ENCODE measurements around the gene MIDN.

MIDN gene

DNA sequence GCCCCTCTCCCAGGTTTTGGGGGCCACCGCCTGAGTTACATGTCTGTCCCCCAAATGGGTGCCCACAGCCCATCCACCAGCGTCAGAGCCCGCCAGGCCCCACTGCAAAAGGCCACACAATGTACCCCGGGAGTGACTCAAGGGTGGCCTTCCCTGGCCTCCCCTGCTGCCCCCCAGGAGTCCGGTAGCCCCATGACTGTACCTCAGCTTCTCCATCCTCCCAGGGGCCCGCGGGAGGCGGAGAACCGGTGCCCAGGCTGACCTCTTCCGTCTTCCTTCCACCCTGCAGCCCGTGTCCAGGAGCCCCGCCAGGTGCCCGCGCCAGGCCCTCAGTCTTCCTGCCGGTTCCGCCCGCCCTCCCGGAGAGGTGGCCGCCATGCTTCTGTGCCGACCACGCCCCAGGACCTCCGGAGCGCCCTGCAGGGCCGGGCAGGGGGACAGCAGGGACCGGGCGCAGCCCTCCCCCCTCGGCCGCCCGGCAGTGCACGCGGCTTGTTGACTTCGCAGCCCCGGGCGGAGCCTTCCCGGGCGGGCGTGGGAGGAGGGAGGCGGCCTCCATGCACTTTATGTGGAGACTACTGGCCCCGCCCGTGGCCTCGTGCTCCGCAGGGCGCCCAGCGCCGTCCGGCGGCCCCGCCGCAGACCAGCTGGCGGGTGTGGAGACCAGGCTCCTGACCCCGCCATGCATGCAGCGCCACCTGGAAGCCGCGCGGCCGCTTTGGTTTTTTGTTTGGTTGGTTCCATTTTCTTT, 20.9 kb upstream of the MIDN start:
- Mint-ChIP-seq H3K27ac (no peak overlapping the region), H3K9me3 (no peaks in the 10 kb centered on the region)

DNA sequence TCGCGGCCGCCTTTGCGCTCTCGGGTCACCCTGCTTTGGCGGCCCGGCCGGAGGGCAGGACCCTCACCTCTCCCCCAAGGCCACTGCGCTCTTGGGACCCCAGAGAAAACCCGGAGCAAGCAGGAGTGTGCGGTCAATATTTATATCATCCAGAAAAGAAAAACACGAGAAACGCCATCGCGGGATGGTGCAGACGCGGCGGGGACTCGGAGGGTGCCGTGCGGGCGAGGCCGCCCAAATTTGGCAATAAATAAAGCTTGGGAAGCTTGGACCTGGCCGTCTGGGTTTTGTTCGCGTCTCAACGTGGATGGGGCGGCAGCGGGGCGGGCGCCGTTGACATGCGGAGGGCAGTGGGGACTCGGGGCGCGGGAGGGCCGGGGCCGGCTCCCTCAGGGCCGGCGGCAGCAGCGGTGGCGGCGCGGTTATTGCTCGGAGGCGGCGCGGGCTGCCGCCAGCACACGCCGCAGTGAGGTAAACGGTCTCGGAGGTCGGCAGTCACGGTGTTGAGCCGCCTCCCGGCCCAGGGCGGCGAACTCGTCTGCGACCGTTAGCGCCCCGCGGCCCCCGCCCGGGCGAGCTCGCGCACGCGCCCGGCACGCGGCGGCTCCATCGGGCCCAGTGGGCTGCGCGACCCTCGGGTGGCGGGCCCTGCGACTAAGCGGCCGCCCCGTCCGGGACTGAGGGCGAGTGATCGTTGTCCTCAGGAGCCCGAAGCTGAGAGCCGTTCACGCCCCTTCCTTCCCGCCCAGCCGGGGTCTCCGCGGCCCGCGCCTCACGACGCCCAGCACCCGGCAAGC, 20.0 kb upstream of the MIDN start:
- Mint-ChIP-seq H3K27ac (no peak overlapping the region), H3K4me3 (no peak overlapping the region), H3K4me1 (no peaks in the 10 kb centered on the region), H3K27me3 (no peaks in the 10 kb centered on the region), H3K9me3 (no peaks in the 10 kb centered on the region), H3K36me3 (no peaks in the 10 kb centered on the region)

More for the DNA sequence above, 20.9 kb upstream of the MIDN start:
- Mint-ChIP-seq H3K4me1 (no peaks in the 10 kb centered on the region), H3K36me3 (no peaks in the 10 kb centered on the region), H3K27me3 (no peaks in the 10 kb centered on the region), H3K4me3 (no peak overlapping the region)

DNA sequence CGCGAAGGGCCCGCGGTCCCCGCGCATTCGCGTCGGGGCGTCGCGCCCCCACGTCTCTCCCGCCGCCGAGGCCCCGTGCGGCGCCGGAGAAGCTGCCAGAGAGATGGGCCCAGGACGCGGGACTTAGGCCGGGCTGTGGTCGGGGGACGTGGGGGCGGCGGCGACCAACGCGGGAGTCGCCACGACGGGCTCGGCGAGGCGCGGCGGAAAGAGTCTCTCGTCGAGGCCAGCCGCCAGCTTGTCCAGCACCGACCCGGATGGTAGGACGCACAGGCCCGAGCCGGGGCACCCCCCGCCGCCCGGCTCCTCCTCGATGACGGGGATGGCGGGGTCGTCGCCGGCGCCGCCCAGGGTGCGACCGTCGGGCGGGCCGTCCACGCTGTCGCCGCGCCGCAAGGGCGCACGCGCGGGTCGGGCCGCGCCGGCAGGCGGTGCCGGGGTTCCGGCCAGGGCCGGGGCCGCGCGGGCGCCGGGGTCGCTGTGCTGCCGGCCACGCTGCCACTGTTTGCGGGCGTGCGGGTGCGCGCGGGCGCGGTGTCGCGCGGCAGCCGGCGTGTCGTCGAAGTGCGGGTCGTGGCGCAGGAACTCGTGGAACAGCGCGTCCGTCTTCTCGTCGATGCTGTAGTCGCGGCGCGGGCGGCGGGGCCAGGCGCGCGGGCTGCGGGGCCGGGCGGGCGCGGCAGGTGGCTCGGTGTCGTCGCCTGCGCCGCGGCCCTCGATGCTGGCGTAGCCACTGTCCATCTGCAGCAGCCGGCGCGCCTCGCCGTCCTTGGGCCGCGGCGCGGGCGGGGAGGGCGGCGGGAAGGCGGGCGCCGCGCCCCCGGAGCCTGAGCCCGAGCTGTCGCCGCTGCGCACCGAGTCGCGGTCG, 19.1 kb upstream of the MIDN start:
- H3K27me3 Mint-ChIP-seq = no peaks in the 10 kb centered on the region
- H3K9me3 Mint-ChIP-seq = no peaks in the 10 kb centered on the region
- H3K36me3 Mint-ChIP-seq = no peaks in the 10 kb centered on the region
- H3K27ac Mint-ChIP-seq = no peak overlapping the region
- no peaks in the 10 kb centered on the region for H3K4me1 Mint-ChIP-seq
- no peak overlapping the region for H3K4me3 Mint-ChIP-seq

DNA sequence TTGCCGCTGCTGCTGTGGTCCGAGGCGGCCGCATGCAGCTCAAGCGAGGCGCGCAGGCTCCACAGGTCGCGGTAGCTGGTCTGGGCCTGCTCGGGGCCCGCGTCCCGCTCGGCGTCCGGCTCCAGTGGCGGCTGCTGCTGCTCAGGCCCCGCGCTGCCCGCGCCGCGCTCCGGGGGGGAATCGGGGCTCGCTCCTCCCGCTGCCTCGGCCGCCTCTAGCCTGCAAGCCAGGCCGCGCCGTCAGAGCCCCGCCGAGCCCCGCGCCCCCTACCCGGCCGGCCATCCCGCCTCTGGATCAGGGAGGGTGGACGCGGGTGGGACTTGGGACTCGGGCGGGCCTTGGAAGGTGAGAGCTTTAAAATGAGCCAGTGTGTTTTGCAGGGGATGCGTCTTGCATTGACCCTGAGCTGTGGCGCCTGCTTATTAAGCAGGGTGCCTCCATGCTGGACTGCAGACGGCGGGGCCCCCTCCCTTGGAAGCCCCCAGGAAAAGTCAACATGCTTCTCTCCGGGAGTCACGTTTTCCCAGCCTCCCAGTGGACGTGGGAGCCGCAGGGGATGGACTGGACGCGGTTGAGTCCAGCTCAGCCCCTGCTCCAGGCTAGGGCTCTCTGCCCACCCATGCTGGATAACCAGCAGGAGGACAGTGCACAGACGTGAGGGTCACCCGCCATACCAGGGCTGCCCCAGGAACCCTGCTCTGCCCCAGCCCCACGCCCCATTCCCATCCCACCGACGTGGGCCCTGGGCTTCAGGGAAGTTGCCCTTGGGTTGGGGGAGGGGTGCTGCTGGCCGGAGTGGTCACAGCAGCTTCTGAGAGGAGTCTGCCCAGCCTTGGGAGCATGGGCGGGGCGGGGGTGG, 18.2 kb upstream of the MIDN start:
- H3K27ac Mint-ChIP-seq = no peak overlapping the region
- H3K4me3 Mint-ChIP-seq = no peak overlapping the region
- no peaks in the 10 kb centered on the region for H3K4me1 Mint-ChIP-seq

DNA sequence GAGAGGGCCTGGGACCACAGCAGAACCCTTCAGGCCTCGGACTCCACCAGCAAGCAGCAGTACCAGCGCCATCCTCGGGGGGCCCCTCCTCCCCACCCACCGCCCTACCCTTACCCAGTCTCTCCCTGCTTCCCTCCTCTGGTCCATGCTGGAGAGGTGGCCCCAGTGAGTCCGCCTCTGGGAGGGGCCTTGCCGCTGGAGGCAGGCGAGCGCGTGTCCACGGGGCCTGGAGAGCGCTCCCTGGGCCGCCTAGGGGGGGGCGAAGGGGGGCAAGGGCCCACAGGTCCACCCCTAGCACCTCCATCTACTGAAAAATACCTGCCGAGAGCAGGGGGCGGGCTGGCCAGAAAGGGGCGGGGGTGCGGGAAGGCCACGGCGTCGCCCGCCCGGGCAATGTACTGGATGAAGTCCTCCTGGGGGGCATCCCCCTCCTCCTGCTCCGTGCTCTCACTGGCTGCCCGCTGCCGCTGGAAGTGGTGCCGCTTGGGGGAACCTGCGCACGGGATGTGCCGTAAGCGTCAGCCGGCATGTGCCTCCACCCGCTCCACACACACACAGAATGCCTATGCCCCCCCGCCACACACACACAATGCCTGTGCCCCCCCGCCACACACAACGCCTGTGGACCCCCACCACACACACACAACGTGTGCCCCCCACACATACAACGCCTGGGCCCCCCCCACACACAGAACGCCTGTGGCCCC, 17.4 kb upstream of the MIDN start:
- Mint-ChIP-seq H3K4me1 (no peaks in the 10 kb centered on the region), H3K27me3 (no peaks in the 10 kb centered on the region), H3K27ac (no peak overlapping the region), H3K36me3 (no peaks in the 10 kb centered on the region), H3K9me3 (no peaks in the 10 kb centered on the region), H3K4me3 (no peak overlapping the region)

More for the DNA sequence above, 18.2 kb upstream of the MIDN start:
- no peaks in the 10 kb centered on the region for H3K27me3 Mint-ChIP-seq
- H3K9me3 Mint-ChIP-seq = no peaks in the 10 kb centered on the region
- no peaks in the 10 kb centered on the region for H3K36me3 Mint-ChIP-seq

DNA sequence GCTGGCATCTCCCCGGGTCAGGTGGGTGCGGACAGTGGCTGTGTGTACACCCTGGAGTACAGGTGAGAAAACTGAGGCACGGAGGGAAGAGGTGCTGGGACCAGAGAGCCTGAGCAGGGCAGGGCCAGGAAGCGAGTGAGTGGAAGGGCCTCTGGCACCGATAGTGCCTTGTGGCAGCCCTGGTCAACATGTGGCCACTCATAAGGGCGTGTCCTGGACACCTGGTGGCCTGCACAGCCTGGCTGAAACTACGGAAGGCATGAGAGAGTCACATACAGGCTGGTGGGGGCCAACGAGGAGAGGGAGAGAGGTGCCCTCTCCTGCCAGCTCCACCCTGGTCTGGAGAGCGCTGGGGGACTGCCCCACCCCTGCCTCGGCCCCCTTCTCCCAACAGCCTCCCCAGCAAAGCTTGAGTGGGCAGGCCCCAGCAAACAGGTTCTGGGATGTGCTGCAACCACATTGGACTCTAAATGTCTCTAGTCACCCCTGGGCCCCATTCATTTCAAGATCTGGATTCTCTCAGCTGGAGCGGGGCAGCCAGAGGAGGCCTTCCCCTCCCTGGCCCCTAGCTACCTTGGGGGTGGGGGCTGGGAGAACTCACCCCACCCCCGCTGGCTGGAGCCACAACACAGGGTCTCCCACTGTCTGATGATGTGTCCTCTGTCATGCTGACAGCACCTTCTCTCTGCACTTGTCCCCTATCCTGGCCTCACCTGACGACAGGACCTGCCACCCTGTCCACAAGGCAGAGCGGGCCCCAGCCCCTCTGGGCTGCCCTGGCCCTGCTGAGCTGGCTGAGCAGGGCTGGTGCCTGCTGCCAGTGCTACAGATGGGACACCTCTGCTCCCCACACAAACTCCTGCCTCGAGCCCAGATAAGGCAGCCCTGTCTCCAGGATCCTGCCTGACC, 16.4 kb upstream of the MIDN start:
- Mint-ChIP-seq H3K4me3 (no peak overlapping the region), H3K4me1 (no peaks in the 10 kb centered on the region), H3K36me3 (no peaks in the 10 kb centered on the region), H3K9me3 (no peaks in the 10 kb centered on the region), H3K27me3 (no peaks in the 10 kb centered on the region), H3K27ac (no peak overlapping the region)

DNA sequence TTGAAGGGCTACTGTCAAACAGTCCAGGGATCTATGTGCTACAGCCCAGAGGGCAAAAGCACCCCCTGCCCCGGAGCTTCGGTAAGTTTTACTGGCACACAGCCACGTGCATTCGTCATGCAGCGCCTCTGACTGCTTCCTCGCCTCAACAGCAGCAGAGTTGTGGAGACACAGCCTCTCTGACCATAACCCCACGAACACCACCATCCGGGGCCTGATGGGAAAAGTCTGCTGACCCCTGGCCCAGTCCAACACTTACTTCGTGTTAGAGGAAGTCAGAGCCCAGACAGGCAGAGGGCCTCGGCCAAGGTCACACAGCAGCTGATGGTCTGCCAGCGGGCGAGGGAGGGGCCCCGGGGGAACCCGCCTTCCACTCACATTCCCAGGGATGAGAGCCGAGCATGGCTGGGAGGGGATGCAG, 15.7 kb upstream of the MIDN start:
- Mint-ChIP-seq H3K4me3 (no peak overlapping the region), H3K27ac (no peak overlapping the region), H3K27me3 (no peaks in the 10 kb centered on the region), H3K9me3 (no peaks in the 10 kb centered on the region), H3K36me3 (no peaks in the 10 kb centered on the region), H3K4me1 (no peaks in the 10 kb centered on the region)

DNA sequence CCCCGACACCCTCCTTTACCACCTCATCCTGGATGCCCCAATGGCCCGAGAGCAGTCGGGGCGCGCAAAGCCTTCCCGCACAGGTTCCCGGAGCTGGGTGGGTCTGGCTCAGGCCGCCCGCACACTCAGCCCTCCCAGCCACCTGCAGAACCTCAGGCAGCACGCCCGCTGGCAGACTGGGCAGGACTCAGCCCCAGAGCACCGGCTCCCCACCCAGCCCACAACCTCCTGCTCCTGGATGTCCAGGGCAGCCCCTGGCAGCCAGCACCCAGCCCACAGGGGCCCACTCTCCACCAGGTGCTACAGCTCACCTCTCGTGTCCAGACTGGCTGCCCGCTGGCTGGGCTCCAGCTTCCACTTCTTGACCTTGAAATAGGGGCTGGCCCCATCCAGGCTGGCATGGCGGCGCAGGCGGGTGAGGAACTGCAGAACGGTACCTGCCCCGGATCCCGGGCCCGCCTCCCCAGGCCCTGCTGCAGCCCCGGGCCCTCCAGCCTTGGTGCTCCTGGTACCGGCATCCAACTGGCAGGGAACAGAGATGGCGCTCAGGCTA, 15.2 kb upstream of the MIDN start:
- Mint-ChIP-seq H3K4me1 (peaks cover under 1% of the 10 kb centered on the region), H3K9me3 (no peaks in the 10 kb centered on the region), H3K36me3 (no peaks in the 10 kb centered on the region), H3K27ac (no peak overlapping the region), H3K27me3 (no peaks in the 10 kb centered on the region), H3K4me3 (no peak overlapping the region)

DNA sequence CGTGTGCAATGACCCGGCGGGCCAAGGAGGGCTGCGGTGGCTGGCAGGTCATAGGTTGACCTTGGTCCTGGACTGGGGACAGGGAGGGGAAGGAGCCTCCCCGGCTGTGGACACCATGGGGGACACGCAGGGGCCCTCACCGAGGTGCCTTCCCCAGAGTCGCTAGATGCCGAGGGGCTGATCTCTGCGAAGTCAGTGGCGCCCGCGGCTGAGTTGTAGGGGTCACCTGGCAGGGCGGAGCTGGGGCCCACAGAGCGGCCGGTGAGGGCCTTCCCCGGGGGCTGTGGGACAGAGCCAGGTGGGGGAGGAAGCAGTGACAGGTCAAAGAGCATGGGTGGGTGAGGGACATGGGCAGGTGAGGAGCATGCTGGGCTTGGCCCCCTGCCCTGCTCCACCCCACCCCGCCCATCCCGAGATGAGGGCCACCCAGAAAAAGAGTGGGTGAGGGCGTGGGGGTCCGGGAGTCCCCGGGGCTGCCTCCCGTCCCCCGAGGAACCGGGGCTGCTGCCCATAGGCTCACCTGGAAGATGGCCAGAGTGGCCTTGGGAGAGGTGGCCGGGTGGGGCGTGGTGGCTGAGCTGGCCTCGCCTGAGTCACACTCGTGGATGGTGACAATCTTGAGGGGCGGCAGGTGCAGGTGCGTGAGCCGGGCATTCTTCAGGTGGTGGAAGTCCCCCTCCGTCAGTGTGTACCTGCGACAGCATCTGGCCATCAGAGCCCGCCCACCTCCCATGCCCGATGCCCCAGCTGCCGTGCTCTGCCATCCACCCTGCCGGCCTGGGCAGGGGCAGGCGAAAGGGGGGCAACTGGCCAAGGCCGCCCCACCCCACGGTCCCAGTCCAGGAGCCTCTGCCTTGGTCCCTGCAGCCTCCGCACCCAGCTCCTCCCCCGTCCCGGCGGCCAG, 14.1 kb upstream of the MIDN start:
- H3K36me3 Mint-ChIP-seq = no peaks in the 10 kb centered on the region
- H3K27ac Mint-ChIP-seq = no peak overlapping the region
- no peaks in the 10 kb centered on the region for H3K9me3 Mint-ChIP-seq
- peaks cover 6% of the 10 kb centered on the region for H3K27me3 Mint-ChIP-seq
- peaks cover 9% of the 10 kb centered on the region for H3K4me1 Mint-ChIP-seq
- no peak overlapping the region for H3K4me3 Mint-ChIP-seq

DNA sequence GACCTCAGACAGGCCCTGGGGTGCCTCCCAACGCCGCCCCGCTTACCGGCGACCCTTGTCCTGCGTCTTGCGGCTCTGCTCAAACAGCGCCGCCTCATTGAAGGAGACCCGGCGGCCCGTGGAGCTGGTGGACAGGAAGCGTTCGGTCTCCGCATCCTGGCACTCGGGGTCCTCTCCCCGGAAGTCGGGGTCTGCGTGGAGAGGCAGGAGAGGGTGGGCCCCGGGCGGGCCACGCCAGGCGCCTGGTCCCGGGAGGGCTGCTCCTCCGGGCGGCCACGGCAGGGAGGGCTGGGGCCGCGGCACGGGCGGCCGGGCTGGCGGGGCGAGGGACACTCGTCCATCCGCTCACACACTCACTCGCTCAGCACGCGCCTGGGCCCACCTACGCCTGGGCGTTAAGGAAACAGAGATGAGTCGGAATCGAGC, 13.4 kb upstream of the MIDN start:
- H3K9me3 Mint-ChIP-seq = no peaks in the 10 kb centered on the region
- H3K27ac Mint-ChIP-seq = no peak overlapping the region
- peaks cover 6% of the 10 kb centered on the region for H3K27me3 Mint-ChIP-seq
- H3K36me3 Mint-ChIP-seq = no peaks in the 10 kb centered on the region
- H3K4me3 Mint-ChIP-seq = no peak overlapping the region
- peaks cover 9% of the 10 kb centered on the region for H3K4me1 Mint-ChIP-seq

DNA sequence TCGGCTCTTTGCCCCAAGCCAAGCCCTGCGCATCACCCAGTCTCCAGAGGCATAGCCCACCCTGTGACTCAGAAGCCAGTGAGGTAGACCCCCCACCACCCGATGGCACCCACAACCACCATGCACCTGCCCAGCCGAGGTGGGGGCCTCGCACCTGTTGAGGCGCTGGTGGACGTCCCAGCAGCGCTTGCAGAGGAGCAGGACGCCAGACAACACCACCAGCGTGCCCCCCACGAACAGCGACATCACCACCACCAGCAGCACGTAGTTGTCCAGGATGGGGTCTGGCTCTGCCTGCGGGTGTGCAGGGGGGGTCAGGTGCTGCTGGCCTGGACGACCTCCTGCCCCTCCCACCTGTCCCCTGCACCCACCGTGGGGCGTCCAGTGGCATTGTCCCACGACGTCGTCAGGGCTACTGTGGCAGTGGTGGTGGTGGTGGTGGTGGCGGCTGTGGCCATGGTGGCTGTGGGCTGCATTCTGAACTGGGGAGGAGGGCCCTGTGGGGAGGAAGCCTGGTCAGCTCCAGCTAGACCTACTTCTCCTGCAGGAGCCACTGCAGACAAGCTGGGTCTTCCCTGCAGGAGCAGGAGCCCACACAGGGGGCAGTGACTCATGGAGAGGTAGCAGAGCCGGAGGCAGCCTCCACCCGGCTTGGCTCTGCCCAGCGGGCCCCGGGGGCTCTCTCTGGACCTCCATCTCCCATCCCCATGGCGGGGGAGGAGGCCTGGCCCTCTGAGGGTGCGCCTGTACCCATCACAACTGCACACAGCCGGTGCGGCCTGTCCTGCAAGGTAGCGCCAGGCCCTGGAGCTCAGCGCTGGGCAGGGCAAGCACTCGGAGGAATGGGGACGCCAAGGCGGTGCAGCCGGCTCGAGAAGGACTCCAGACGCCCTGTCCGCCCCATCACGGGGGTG, 12.5 kb upstream of the MIDN start:
- Mint-ChIP-seq H3K27me3 (peaks cover 6% of the 10 kb centered on the region), H3K27ac (no peak overlapping the region), H3K36me3 (no peaks in the 10 kb centered on the region), H3K9me3 (no peaks in the 10 kb centered on the region), H3K4me1 (peaks cover 10% of the 10 kb centered on the region), H3K4me3 (no peak overlapping the region)

DNA sequence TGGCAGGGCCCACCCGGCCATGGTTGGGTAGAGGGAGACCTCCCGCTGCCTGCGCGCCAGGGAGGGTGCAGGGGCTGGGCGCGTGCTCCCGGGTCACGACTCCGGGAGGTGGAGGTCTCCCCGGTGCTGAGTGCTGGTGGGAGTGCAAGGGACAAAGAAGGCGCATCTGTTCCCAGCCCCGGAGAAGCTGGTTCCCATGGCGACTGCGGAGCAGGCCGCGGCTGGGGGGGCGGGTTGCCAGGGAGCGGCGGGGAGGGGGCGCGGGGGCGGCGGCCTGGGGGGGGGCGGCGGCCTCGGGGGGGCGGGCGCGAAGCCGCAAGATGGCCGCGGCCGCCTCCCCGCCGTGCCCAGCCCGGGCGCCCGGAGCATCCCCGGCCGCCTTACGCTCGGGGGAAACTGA, 11.8 kb upstream of the MIDN start:
- H3K36me3 Mint-ChIP-seq = no peaks in the 10 kb centered on the region
- H3K4me1 Mint-ChIP-seq = peaks cover 17% of the 10 kb centered on the region
- H3K27ac Mint-ChIP-seq = no peak overlapping the region
- no peak overlapping the region for H3K4me3 Mint-ChIP-seq
- peaks cover 6% of the 10 kb centered on the region for H3K27me3 Mint-ChIP-seq
- H3K9me3 Mint-ChIP-seq = no peaks in the 10 kb centered on the region

Measured in activated naive CD4-positive, alpha-beta T cell treated with anti-CD3 and anti-CD28 coated beads, Interleukin-2, amount 50 U/mL, for 24 hours (primary cell).